Kidney (tissue), 14 donors: ENCODE data around the gene KASH5. TPM values are rescaled to one million over a fixed set of nuclear protein-coding genes. Genes with fewer than 3 reads are reported as not detected.

Experiments
- DNase-seq, 5 donors: peaks; one replicate each; pipeline ENCODE4 v3.0.0-alpha.2; 2013 to 2020
- FAIRE-seq: peaks from 2 replicates; lab custom pipeline; 2012; peaks lifted over from hg19 to GRCh38; lab: Jason Lieb, UNC
- H3K27ac ChIP-seq, 2 donors: one replicate each; pipeline ENCODE4 v1.7.0; 2013; ENCODE audit warnings: low read depth in 2 of 2, low read length in 2 of 2, inconsistent platforms in 1 of 2
- H3K27me3 ChIP-seq: one replicate; pipeline ENCODE4 v1.7.1; 2013; ENCODE audit warnings: low read length, inconsistent platforms; ENCODE audit not compliant: control insufficient read depth, insufficient read depth
- H3K36me3 ChIP-seq, 3 donors: one replicate each; pipeline versions ENCODE4 v1.7.0 to v1.7.1; 2013; ENCODE audit warnings: low read length in 3 of 3, control low read depth in 1 of 3, inconsistent platforms in 1 of 3; ENCODE audit not compliant: insufficient read depth in 3 of 3, control insufficient read depth in 2 of 3
- H3K4me1 ChIP-seq, 3 donors: one replicate each; pipeline versions ENCODE4 v1.7.0 to v1.7.1; 2013; ENCODE audit warnings: low read length in 3 of 3, inconsistent platforms in 1 of 3, low read depth in 1 of 3; ENCODE audit not compliant: control insufficient read depth in 2 of 3, insufficient read depth in 2 of 3
- H3K4me3 ChIP-seq, 3 donors: one replicate each; pipeline versions ENCODE4 v1.7.0 to v1.8.1; 2013; ENCODE audit warnings: low read length in 3 of 3, control low read depth in 1 of 3, inconsistent platforms in 1 of 3
- H3K9ac ChIP-seq, 3 donors: one replicate each; pipeline versions ENCODE4 v1.7.0 to v1.7.1; 2013; ENCODE audit warnings: low read length in 3 of 3, control low read depth in 1 of 3, inconsistent platforms in 1 of 3
- H3K9me3 ChIP-seq, 3 donors: one replicate each; pipeline versions ENCODE4 v1.7.0 to v1.7.1; 2013; ENCODE audit warnings: low read length in 3 of 3, control low read depth in 1 of 3, inconsistent platforms in 1 of 3; ENCODE audit not compliant: control insufficient read depth in 2 of 3, insufficient read depth in 1 of 3
- CTCF ChIP-seq: IDR thresholded peaks from 3 replicates; pipeline ENCODE4 v1.5.1; 2012; ENCODE audit warnings: mild to moderate bottlenecking, moderate library complexity, borderline replicate concordance; ENCODE audit not compliant: insufficient read depth; ENCODE audit errors: extremely low read depth
- intact Hi-C: fragments of 100-400 bp; cut with DNase I; formaldehyde crosslinking; loops from one replicate; pipeline ENCODE4 v1.11.1; 2022
- polyA plus RNA-seq: library from polyadenylated mRNA; stranded (reverse); fragments of 350-450 nt; fragmentation: Illumina TruSeq; extraction: RNeasy Lipid Tissue Mini Kit (QIAGEN cat#74804); gene quantifications from one replicate; pipeline ENCODE4 v1.2.3, GENCODE V29; 2014; ENCODE audit warnings: low read depth, low replicate concordance; ENCODE audit not compliant: insufficient read depth
- total RNA-seq: library from RNA; stranded (reverse); fragmentation: NEBNext Ultra II Directional; extraction: Animal tissue kit (Norgen Biotek cat#: 25700); gene quantifications from one replicate; pipeline ENCODE4 v1.2.1, GENCODE V29; 2021
- donor health status: control.
- donor health status: control.
- donor health status: control.
- donor health status: control.
- donor health status: control.
- donor health status: DM: yes; HTN: yes; CAD: no.
- donor health status: Normal renal cell carcinoma (clear cell type).

Gene KASH5
- total and polyA plus RNA-seq, 2 donors from 2014 or later: not detected

DNA sequence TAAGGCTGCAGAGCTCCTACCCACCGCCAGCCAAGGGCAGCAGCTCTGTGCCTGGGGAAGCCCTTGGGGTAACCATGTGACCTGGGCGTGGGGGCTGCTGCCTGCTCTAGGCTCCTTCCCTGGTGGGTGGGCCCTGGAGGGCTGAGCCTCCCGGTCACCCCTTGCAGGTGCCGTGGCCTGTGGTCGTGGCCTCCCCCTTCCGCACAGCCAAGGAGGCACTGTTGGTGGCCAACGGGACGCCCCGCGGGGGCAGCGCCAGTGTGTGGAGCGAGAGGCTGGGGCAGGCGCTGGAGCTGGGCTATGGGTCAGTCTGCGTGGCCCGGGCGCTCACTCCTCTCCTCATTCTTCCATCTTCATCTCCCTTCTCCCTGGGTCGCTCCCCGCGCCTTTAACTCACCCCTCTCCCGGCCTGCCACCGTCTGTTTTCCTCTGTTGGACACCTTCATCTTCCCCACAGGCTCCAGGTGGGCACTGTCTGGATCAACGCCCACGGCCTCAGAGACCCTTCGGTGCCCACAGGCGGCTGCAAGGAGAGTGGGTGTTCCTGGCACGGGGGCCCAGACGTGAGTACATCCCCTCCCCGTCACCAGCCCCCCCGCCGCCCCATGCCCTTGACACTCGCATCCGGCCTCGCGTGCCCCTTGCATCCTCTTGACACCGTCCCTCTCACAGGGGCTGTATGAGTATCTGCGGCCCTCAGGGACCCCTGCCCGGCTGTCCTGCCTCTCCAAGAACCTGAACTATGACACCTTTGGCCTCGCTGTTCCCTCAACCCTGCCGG is 76.1 kb downstream of the KASH5 start:
- DNase-seq (no peak), FAIRE-seq (no peak)
- Histone ChIP-seq H3K27ac (no peak overlapping the region), H3K4me1 (peaks cover 0 to 2% (median 0%) of the 10 kb centered on the region in 3 donors), H3K4me3 (no peak overlapping the region), H3K9me3 (no peaks in the 10 kb centered on the region), H3K27me3 (no peaks in the 10 kb centered on the region), H3K36me3 (peaks cover 0 to 2% (median 0%) of the 10 kb centered on the region in 3 donors), H3K9ac (no peak overlapping the region)
- intact Hi-C loops: no loop called here
- TF ChIP-seq CTCF: no peak

DNA sequence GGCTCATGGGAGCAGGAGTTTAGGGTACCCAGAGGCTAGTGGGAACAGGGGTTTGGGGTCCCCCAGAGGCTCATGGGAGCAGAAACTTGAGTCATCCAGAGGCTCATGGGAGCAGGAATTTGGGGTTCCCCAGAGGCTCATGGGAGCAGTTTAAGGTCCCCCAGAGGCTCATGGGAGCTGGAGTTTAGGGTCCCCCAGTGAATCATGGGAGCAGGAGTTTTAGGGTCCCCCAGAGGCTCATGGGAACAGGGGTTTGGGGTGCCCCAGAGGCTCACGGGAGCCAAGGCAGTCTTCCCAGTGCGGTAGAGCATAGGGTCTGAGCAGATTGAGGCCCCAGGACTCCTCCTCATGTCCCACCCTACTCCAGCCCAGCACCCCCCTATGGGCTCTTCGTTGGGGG is 77.3 kb downstream of the KASH5 start:
- no peak for TF ChIP-seq CTCF
- peaks cover 0 to 2% (median 0%) of the 10 kb centered on the region in 3 donors for H3K36me3 ChIP-seq

More for the DNA sequence above, 77.3 kb downstream of the KASH5 start:
- intact Hi-C loops: no loop called here
- peaks cover 0 to 2% (median 0%) of the 10 kb centered on the region in 3 donors for H3K4me1 ChIP-seq
- no peak overlapping the region for H3K9ac ChIP-seq
- no peak overlapping the region for H3K27ac ChIP-seq
- no peaks in the 10 kb centered on the region for H3K9me3 ChIP-seq
- DNase-seq (no peak), FAIRE-seq (no peak)
- H3K27me3 ChIP-seq: no peaks in the 10 kb centered on the region
- no peak overlapping the region for H3K4me3 ChIP-seq

Other genes with a start within 250 kb of the KASH5 start
- gene HRC, start 232.9 kb upstream of the KASH5 start, total RNA-seq: 7.0 TPM
- 4.2 TPM for gene HRC, start 232.9 kb upstream of the KASH5 start, polyA plus RNA-seq
- gene TRPM4, start 230.5 kb upstream of the KASH5 start, total RNA-seq: 89.1 TPM
- 47.6 TPM for gene TRPM4, start 230.5 kb upstream of the KASH5 start, polyA plus RNA-seq
- gene SLC6A16, start 63.1 kb upstream of the KASH5 start, total RNA-seq: 3.7 TPM
- 1.5 TPM for gene SLC6A16, start 63.1 kb upstream of the KASH5 start, polyA plus RNA-seq
- 35.7 TPM for gene CD37, start 52.8 kb upstream of the KASH5 start, total RNA-seq
- 3.8 TPM for gene CD37, start 52.8 kb upstream of the KASH5 start, polyA plus RNA-seq
- gene TEAD2, start 25.8 kb upstream of the KASH5 start, total RNA-seq: 30.2 TPM
- 15.7 TPM for gene TEAD2, start 25.8 kb upstream of the KASH5 start, polyA plus RNA-seq
- 0.57 TPM for gene DKKL1, start 24.4 kb upstream of the KASH5 start, total RNA-seq
- 0.95 TPM for gene DKKL1, start 24.4 kb upstream of the KASH5 start, polyA plus RNA-seq
- gene PTH2, start 35.2 kb downstream of the KASH5 start, total RNA-seq: not detected
- gene PTH2, start 35.2 kb downstream of the KASH5 start, polyA plus RNA-seq: not detected
- not detected for gene GFY, start 37.1 kb downstream of the KASH5 start, total RNA-seq
- gene GFY, start 37.1 kb downstream of the KASH5 start, polyA plus RNA-seq: not detected
- 1.4 TPM for gene SLC17A7, start 53.3 kb downstream of the KASH5 start, total RNA-seq
- gene SLC17A7, start 53.3 kb downstream of the KASH5 start, polyA plus RNA-seq: 0.45 TPM
- 74.0 TPM for gene PIH1D1, start 63.6 kb downstream of the KASH5 start, total RNA-seq
- 97.2 TPM for gene PIH1D1, start 63.6 kb downstream of the KASH5 start, polyA plus RNA-seq
- gene ALDH16A1, start 65.0 kb downstream of the KASH5 start, total RNA-seq: 31.8 TPM
- 26.8 TPM for gene ALDH16A1, start 65.0 kb downstream of the KASH5 start, polyA plus RNA-seq
- 12.5 TPM for gene FLT3LG, start 86.0 kb downstream of the KASH5 start, total RNA-seq
- 7.4 TPM for gene FLT3LG, start 86.0 kb downstream of the KASH5 start, polyA plus RNA-seq
- gene RPL13A, start 99.4 kb downstream of the KASH5 start, total RNA-seq: 2,090 TPM
- gene RPL13A, start 99.4 kb downstream of the KASH5 start, polyA plus RNA-seq: 3,309 TPM
- gene RPS11, start 108.2 kb downstream of the KASH5 start, total RNA-seq: 1,449 TPM
- gene RPS11, start 108.2 kb downstream of the KASH5 start, polyA plus RNA-seq: 3,462 TPM
- 235 TPM for gene FCGRT, start 124.4 kb downstream of the KASH5 start, total RNA-seq
- 317 TPM for gene FCGRT, start 124.4 kb downstream of the KASH5 start, polyA plus RNA-seq
- gene RCN3, start 139.8 kb downstream of the KASH5 start, total RNA-seq: 18.4 TPM
- gene RCN3, start 139.8 kb downstream of the KASH5 start, polyA plus RNA-seq: 27.5 TPM
- gene NOSIP, start 192.3 kb downstream of the KASH5 start, total RNA-seq: 52.8 TPM
- 122 TPM for gene NOSIP, start 192.3 kb downstream of the KASH5 start, polyA plus RNA-seq
- gene PRRG2, start 193.1 kb downstream of the KASH5 start, total RNA-seq: 14.9 TPM
- gene PRRG2, start 193.1 kb downstream of the KASH5 start, polyA plus RNA-seq: 17.6 TPM
- gene PRR12, start 202.9 kb downstream of the KASH5 start, total RNA-seq: 27.4 TPM
- 4.9 TPM for gene PRR12, start 202.9 kb downstream of the KASH5 start, polyA plus RNA-seq